GM12878 (cell line): ENCODE data around the gene VGLL4. TPM values are rescaled to one million over a fixed set of nuclear protein-coding genes. Genes with fewer than 3 reads are reported as not detected.

Experiments used
- ASH2L ChIP-seq: fragments of 300-600, 200-600 bp; sonication (generic); IDR thresholded peaks from 2 replicates; pipeline ENCODE4 v1.6.1; 2017; ENCODE audit warnings: low read depth, mild to moderate bottlenecking, borderline replicate concordance
- ATF7 ChIP-seq: fragments of 450-650 bp; IDR thresholded peaks from 2 replicates; pipeline ENCODE4 v1.6.1; 2016; ENCODE audit warnings: low read depth, mild to moderate bottlenecking
- CBFB ChIP-seq: IDR thresholded peaks from 2 replicates; pipeline ENCODE4 v1.6.1; 2016; ENCODE audit warnings: antibody characterized with exemption, low read depth
- CBX3 ChIP-seq: fragments of 200-600 bp; sonication (generic); IDR thresholded peaks from 2 replicates; pipeline ENCODE4 v1.6.1; 2016; ENCODE audit warnings: low read depth, borderline replicate concordance
- CBX5 ChIP-seq: sonication (generic); IDR thresholded peaks from 2 replicates; pipeline ENCODE4 v1.6.1; 2016; ENCODE audit warnings: low read depth, moderate library complexity, mild to moderate bottlenecking, inconsistent platforms
- CREM ChIP-seq: IDR thresholded peaks from 2 replicates; pipeline ENCODE4 v1.6.1; 2014; ENCODE audit warnings: antibody characterized with exemption, low read depth
- E4F1 ChIP-seq: fragments of 450-650 bp; IDR thresholded peaks from 2 replicates; pipeline ENCODE4 v1.6.1; 2018; ENCODE audit warnings: borderline replicate concordance, mild to moderate bottlenecking; ENCODE audit not compliant: partially characterized antibody
- EED ChIP-seq: sonication (generic); IDR thresholded peaks from 2 replicates; pipeline ENCODE4 v1.6.1; 2016; ENCODE audit warnings: antibody characterized with exemption, low read depth
- FOXK2 ChIP-seq: fragments of 450-650 bp; IDR thresholded peaks from 2 replicates; pipeline ENCODE4 v1.6.1; 2017; ENCODE audit warnings: mild to moderate bottlenecking, moderate library complexity
- GATAD2B ChIP-seq: fragments of 450-650 bp; conservative IDR thresholded peaks from 2 replicates; pipeline ENCODE4 v1.6.1; 2017; ENCODE audit warnings: low read depth, mild to moderate bottlenecking, moderate library complexity
- IKZF2 ChIP-seq, 2 experiments: fragments of 450-650 bp; IDR thresholded peaks; 2 replicates each; pipeline ENCODE4 v1.6.1; 2017; ENCODE audit warnings: mild to moderate bottlenecking in 2 of 2, moderate library complexity in 2 of 2
- KAT2A ChIP-seq: conservative IDR thresholded peaks from 2 replicates; pipeline ENCODE4 v1.6.1; 2011; ENCODE audit warnings: low read depth, low read length; ENCODE audit not compliant: control insufficient read depth
- KLF5 ChIP-seq: fragments of 450-650 bp; IDR thresholded peaks from 2 replicates; pipeline ENCODE4 v1.6.1; 2014; ENCODE audit warnings: mild to moderate bottlenecking; ENCODE audit not compliant: partially characterized antibody
- LARP7 ChIP-seq: fragments of 450-650 bp; IDR thresholded peaks from 2 replicates; pipeline ENCODE4 v1.6.1; 2017; ENCODE audit warnings: mild to moderate bottlenecking
- MEF2A ChIP-seq: IDR thresholded peaks from 2 replicates; pipeline ENCODE4 v1.6.1; 2011; ENCODE audit warnings: low read depth, mild to moderate bottlenecking, low read length, moderate library complexity; ENCODE audit not compliant: insufficient read depth
- MTA2 ChIP-seq: fragments of 450-650 bp; IDR thresholded peaks from 2 replicates; pipeline ENCODE4 v1.6.1; 2016; ENCODE audit warnings: low read depth, mild to moderate bottlenecking, moderate library complexity
- MXI1 ChIP-seq: fragments of 150-350 bp; IDR thresholded peaks from 2 replicates; pipeline ENCODE4 v1.6.1; 2011; ENCODE audit warnings: low read depth, mild to moderate bottlenecking, inconsistent platforms, low read length, improper control_type of control experiment
- NBN ChIP-seq: fragments of 450-650 bp; IDR thresholded peaks from 2 replicates; pipeline ENCODE4 v1.6.1; 2016
- PML ChIP-seq: IDR thresholded peaks from 2 replicates; pipeline ENCODE4 v1.6.1; 2012; ENCODE audit warnings: low read length, inconsistent platforms
- RFX5 ChIP-seq: IDR thresholded peaks from 2 replicates; pipeline ENCODE4 v1.6.1; 2011; ENCODE audit warnings: low read depth, low read length, improper control_type of control experiment
- SIX5 ChIP-seq: IDR thresholded peaks from 2 replicates; pipeline ENCODE4 v1.6.1; 2011; ENCODE audit warnings: mild to moderate bottlenecking, low read depth, low read length, moderate library complexity; ENCODE audit not compliant: severe bottlenecking
- SRF ChIP-seq, 2 experiments: IDR thresholded peaks; 2 replicates each; pipeline ENCODE4 v1.6.1; 2011; ENCODE audit warnings: low read depth in 2 of 2, low read length in 2 of 2, mild to moderate bottlenecking in 1 of 2, moderate library complexity in 1 of 2
- STAT3 ChIP-seq: IDR thresholded peaks from 2 replicates; pipeline ENCODE4 v1.6.1; 2011; ENCODE audit warnings: low read depth, low read length, improper control_type of control experiment
- TAF1 ChIP-seq: IDR thresholded peaks from 2 replicates; pipeline ENCODE4 v1.6.1; 2011; ENCODE audit warnings: mild to moderate bottlenecking, low read depth, low read length, borderline replicate concordance
- polyA plus RNA-seq, 11 experiments: library from polyadenylated mRNA; depleted of rRNA in 4 of 11; unstranded in 6 of 11; stranded (reverse) in 5 of 11; fragments of >200 nt; fragmentation: Nextera tagmentation in 4 of 11; fragmentation: Illumina TruSeq in 1 of 11; extraction: Ambion mirVana in 4 of 11; extraction: Trizol in 1 of 11; gene quantifications; 1 replicate in 1 of 11; 2 replicates in 10 of 11; pipeline versions ENCODE4 v1.2.1 to v1.2.3, GENCODE V29; 2011 to 2016; ENCODE audit warnings: inconsistent platforms in 2 of 11, missing spikeins in 2 of 11, low read depth in 1 of 11
- total RNA-seq, 4 experiments: library from RNA; depleted of rRNA in 3 of 4; stranded (reverse); fragments of >200 nt in 3 of 4; fragmentation: Illumina TruSeq in 1 of 4; extraction: Trizol in 1 of 4; gene quantifications; 2 replicates each; pipeline versions ENCODE4 v1.2.1 to v1.2.3, GENCODE V29; 2013 to 2021
- TF ChIP-seq, protein P1 (sequence below): fragments of 450-650 bp; IDR thresholded peaks from 2 replicates; pipeline ENCODE4 v1.6.1; 2017; ENCODE audit warnings: mild to moderate bottlenecking
- TF ChIP-seq, protein P2 (sequence below): fragments of 450-650 bp; IDR thresholded peaks from 2 replicates; pipeline ENCODE4 v1.6.1; 2016; ENCODE audit warnings: mild to moderate bottlenecking
- TF ChIP-seq, protein P3 (sequence below): fragments of 450-650 bp; IDR thresholded peaks from 2 replicates; pipeline ENCODE4 v1.6.1; 2014; ENCODE audit warnings: mild to moderate bottlenecking

The VGLL4 gene
- total and polyA plus RNA-seq, 10 of the 15 experiments (the other 5 are each of a cell fraction or from before 2014, with no cell fraction given): 0.44 to 38.1 (median 16.1) TPM

- TF ChIP-seq LARP7 (no peak; the same call in 1 of the 2 replicates), CBFB (no peak), IKZF2 (IDR thresholded peaks at IDR 0.05) (peak; percentile 75 to 83), STAT3 (no peak), MEF2A (no peak), CBX5 (no peak), ATF7 (no peak), KAT2A (no peak), SRF (IDR thresholded peaks at IDR 0.05; ENCODE audit: low read depth in 2 of 2, low read length in 2 of 2) (no peak), NBN (peak; percentile 70), FOXK2 (no peak), TAF1 (no peak), KLF5 (no peak), ASH2L (no peak), CREM (no peak), EED (peak; percentile 60; the same call in 1 of the 2 replicates), GATAD2B (0 out of 2 replicates have a peak, but pooled peaks have one; percentile 49), MXI1 (peak; percentile 79), E4F1 (no peak), RFX5 (no peak; the same call in 1 of the 2 replicates), SIX5 (no peak), CBX3 (no peak), MTA2 (no peak), PML (peak; percentile 58; the same call in 1 of the 2 replicates)
- TF ChIP-seq, protein P1, sequence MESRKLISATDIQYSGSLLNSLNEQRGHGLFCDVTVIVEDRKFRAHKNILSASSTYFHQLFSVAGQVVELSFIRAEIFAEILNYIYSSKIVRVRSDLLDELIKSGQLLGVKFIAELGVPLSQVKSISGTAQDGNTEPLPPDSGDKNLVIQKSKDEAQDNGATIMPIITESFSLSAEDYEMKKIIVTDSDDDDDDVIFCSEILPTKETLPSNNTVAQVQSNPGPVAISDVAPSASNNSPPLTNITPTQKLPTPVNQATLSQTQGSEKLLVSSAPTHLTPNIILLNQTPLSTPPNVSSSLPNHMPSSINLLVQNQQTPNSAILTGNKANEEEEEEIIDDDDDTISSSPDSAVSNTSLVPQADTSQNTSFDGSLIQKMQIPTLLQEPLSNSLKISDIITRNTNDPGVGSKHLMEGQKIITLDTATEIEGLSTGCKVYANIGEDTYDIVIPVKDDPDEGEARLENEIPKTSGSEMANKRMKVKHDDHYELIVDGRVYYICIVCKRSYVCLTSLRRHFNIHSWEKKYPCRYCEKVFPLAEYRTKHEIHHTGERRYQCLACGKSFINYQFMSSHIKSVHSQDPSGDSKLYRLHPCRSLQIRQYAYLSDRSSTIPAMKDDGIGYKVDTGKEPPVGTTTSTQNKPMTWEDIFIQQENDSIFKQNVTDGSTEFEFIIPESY: no peak
- TF ChIP-seq, protein P2, sequence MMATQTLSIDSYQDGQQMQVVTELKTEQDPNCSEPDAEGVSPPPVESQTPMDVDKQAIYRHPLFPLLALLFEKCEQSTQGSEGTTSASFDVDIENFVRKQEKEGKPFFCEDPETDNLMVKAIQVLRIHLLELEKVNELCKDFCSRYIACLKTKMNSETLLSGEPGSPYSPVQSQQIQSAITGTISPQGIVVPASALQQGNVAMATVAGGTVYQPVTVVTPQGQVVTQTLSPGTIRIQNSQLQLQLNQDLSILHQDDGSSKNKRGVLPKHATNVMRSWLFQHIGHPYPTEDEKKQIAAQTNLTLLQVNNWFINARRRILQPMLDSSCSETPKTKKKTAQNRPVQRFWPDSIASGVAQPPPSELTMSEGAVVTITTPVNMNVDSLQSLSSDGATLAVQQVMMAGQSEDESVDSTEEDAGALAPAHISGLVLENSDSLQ: no peak
- TF ChIP-seq, protein P3, sequence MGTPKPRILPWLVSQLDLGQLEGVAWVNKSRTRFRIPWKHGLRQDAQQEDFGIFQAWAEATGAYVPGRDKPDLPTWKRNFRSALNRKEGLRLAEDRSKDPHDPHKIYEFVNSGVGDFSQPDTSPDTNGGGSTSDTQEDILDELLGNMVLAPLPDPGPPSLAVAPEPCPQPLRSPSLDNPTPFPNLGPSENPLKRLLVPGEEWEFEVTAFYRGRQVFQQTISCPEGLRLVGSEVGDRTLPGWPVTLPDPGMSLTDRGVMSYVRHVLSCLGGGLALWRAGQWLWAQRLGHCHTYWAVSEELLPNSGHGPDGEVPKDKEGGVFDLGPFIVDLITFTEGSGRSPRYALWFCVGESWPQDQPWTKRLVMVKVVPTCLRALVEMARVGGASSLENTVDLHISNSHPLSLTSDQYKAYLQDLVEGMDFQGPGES: no peak
Measured at GRCh38 chr3:11643605-11644087, at the start of gene VGLL4 (continued).
